HG02759 (cell line): ENCODE measurements around the gene ACO1.

Experiments used
- ATAC-seq: cut with Tn5 transposase; IDR thresholded peaks from one replicate; pipeline ENCODE4 v1.9.1; 2021; ENCODE audit warnings: mild to moderate bottlenecking, moderate library complexity; ENCODE audit not compliant: unreplicated experiment

Gene ACO1

DNA sequence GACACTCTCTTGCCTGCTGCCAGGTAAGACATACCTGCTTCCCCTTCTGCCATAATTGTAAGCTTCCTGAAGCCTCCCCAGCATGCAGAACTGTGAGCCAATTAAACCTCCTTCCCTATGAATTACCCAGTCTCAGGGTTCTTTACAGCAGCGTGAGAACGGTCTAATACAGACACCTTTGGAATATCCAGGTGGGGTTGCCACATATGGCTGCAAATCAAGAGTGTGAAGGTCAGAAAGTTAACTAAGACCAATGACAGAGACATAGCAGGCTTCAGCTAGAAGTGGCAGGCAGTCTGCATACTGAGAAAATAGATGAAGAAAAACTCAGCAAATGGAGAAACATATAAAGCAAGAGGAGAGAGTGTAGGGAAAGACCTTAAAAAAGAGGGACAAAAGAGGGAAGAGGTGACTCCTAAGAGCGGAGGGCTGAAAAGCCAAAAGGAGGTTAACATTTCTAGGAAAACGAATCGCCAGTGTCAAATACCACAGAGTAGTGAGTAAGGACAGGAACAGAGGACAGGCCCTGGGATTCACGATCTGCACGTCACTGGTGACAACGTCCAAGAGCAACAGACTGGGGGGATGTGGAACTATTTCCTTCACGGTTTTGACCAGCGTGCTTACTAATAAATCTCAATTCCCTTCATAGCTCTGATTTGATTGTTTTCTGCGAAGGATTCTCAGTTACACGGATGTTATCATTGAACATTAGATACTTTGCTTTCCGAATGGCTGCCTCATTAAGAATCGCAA, 1.7 kb upstream of the ACO1 start:
- ATAC-seq: no peak

DNA sequence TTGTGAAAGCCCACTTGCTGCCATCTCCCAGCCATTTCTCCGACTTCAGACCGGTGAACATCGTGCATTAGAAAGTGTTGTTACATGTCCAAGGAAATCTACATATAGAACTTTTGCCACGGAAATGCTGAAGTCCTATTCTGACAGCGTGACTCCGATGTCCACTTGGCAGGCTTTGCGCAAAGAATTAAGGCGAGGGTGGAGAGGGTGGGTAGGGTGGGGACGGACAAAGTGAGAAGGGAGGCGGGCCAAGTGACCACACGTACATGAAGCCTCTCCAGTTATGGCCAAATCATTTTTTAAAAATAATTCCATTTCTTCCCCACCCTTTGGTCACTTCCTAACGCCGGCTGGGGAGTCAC, 460 bp upstream of the ACO1 start:
- ATAC-seq: no peak

DNA sequence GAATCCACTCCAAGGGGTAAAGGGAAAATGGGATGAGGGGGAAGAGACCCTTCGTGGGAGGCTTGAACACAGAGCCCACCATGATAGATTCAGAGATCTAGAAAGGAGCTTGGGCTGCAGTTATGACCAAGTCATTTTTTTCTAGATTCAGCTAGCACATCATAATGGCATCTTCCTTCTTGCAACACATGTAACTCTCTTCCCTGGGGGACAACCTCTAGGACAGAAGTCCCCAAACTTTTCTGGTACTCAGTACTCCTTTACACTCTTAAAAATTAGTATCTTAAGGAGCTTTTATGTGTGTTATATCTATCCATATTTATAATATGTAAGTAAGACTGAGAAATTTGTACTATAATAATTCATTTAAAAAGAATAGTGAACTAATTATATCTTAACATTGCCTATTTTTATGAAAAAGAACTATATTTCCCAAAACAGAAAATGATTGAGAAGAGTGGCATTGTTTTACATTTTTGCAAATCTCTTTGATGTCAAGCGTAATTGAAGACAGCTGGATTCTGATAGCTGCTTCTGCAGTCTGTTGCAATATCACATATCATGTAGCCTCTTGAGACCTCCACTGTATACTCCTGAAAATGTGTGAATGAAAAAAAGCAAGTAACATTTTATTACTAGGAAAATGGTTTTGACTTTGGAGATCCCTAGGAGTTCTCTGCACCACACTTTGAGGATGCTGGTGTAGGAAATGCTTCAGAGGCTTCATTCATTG, 875 bp downstream of the ACO1 start:
- no peak for ATAC-seq

DNA sequence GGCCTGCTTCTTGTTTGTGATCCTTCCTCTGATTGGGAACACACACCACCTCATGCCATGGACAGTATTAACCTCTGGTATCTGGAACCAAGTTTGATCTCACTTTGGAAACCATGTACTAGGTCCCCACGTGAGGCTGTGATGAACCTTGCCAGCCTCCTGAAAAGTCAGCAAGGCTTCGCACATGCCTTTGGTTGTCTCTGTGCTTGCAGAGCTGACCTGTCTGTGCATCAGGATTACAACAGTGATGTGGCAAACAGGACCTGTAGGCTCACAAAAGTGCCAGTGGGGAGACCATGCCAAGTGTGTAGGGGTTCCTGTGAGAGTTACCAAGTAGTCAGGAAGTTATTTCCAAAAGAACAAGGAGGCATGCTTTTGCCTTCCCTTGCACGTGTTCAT, 1.4 kb downstream of the ACO1 start:
- no peak for ATAC-seq

DNA sequence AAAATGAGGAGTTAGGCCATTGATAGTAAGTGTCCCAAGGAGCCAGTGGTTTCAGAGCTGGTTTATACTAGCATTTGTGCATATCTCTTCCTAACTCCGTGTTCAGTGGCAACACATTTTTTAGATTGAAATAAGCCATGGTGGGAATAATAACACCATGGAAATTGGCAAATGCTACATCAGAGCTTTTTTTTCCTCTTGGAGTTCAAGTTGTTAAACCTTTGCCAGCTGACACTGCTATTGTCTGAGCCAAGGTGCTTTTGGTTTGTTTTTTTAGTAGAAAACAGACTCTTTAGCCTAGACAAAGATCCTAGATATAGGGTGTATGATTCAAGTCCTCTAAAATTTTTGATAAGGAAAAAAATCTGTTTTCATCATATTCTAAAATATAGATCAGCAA, 2.8 kb downstream of the ACO1 start:
- no peak for ATAC-seq

DNA sequence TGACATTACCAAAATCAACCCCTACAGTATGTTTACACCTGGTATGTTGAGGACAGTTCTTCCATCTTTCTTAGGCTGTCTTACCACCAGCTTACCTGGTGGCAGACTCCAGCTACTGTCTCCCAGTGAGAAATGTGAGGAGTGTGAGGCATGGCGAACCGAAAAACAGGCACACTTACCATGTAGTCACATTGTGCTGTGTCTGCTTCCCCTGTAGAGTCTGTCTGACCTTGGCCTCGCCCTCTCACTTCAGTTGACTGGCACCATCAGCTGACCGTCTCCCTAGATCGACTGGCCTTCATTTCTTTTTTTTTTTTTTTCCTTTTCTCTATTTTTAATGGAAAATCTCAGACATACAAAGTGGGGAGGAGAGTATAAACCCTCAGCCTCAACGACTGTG, 4.9 kb downstream of the ACO1 start:
- ATAC-seq: no peak

DNA sequence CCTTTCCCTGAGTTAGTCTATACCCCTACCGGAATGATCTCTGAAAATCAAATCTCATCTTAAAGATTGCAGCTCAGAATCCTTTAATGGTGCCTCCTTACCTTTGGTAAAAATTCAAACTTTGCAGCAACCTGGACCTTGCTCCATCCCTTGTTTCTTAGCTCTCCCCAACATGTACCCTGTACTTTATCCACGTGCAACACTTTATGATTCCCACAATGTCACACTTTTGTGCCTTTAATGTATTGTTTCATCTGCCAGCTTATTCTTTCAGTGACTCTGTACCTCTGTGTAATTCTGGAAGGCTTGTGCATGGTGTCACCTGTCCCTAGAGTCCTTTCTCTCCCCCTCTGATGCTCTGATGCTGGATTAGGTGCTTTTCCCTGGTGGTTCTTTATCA, 9.5 kb downstream of the ACO1 start:
- no peak for ATAC-seq

DNA sequence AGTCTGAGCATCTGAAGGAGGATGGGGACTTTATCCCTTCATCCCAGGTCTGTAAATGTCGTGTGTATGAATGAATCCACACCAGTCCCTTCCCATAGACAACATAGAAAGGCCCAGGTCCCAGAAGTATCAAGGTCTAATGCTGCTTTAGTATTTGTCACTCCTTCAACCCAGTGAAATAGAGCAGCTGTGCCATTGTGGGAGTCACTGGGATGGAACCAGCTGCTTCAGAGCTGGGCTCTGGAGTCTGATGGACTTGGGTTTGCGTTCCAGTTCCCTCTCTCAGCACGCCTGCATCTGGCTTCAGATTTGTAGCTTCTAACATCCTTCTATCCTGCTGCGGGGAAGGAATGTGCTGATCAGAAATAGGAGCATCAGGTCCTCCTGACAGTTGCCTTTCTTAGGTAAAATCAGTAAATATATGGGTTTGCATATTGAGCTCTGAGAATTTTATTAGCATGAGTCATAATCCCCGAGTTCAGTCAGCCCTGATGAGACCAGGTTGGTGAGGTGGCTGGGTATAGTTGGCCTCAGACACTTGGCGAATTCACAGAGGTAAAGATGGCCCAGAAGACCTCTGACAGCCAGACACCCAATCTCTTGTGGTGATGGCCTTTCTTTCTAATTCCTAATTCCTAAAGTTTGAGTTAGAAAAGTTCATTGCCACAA, 10.1 kb downstream of the ACO1 start:
- no peak for ATAC-seq

DNA sequence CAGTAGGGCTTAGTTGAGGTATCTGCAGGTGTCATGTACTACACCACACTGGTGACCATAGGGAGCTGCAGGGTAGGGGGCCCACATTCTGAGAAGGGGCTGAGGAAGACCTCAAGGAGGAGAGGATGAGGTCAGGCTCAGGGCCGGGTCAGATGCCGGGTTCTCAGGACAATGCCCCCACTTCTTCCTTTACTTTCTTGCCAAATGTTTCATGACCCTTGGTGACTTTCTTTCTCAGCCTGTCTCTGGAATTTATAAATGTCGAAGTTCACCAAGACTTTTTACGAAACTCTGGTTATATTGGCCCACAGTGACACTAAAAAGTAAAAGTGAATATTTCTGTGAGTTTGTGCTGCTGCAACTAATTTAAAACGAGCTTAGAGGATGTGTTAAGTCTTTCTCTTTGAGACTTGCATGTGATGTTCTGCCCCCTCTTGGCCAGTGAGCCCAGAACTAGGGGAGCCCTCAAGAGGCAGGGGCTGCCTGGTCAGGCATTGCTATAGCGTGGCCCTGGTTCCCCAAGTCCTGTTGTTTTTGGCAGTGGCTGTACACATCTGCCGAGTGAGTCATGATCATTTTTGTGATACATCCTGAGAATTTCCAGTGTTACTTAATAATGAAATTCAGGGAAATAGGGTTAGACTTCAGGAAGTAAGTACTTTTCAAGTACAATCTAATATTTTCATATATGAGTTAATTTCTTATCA, 11.2 kb downstream of the ACO1 start:
- ATAC-seq: no peak

DNA sequence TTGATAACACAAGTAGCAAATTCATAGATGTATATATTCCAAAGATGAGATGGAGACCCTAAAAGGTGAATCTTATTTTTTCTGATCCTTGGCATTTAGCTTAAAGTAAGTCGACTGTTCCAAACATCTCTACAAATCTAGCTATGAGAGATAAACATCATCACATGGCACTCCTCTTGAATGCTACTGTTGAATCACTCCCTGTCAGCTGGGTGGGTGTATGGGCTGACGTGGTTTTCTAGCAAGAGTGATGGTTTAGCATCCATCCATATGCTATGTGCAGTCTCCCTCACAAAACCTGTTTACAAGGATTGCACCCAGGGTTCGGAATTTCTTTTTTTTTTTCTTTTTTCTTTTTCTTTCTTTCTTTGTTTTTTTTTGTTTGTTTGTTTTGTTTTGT, 13.8 kb downstream of the ACO1 start:
- no peak for ATAC-seq

DNA sequence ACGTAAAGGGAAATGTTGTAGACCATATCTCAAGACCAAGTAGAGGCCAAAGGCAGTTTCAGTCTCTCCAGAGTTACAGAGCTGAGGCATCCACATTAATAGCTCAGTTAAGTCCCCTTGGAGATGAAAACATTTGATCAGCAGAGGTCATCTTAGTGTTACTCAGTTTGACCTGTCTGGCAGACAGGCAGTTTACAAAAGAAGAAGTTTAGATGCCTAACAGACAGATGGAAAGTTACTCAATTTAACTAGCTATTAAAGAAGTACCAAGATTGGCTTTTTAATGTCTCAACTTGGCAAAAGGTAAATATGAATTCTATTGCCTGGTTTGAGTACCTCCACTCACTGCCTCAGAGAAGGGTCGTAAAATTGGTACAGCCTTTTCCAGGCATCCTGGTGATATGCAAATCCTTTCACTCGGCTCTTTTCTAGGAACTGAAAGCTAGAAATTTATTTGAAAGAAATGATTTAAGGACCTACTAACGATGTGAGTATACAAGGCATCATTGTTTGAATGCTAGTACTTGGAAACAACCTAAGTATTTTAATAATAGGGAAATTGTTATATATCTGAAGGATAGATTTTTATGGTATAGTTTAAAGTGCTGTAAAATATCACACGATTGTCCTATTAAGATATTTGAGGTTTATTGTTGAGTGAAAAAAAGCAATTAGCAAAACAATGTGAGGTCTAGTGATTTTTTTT, 14.8 kb downstream of the ACO1 start:
- ATAC-seq: no peak

DNA sequence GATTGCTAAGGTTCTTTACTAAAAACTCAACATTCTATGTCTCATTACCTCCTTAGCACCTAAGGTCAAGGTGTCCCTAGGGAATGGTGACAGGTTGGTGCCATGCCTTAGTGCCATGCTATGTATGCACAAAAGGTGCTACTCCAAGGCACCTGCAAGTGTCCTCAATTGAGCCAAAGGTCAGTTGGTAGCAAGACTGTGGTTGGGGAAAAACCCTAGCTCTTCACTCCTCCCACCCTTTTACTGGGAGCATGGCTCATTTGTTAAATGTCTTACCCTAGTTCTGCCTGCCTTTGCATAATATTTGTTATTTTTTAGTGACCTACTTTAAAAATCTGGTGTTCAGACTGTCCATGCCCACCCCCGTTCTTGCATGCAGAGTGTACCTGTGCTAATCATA, 17.0 kb downstream of the ACO1 start:
- peak; percentile 72 for ATAC-seq

DNA sequence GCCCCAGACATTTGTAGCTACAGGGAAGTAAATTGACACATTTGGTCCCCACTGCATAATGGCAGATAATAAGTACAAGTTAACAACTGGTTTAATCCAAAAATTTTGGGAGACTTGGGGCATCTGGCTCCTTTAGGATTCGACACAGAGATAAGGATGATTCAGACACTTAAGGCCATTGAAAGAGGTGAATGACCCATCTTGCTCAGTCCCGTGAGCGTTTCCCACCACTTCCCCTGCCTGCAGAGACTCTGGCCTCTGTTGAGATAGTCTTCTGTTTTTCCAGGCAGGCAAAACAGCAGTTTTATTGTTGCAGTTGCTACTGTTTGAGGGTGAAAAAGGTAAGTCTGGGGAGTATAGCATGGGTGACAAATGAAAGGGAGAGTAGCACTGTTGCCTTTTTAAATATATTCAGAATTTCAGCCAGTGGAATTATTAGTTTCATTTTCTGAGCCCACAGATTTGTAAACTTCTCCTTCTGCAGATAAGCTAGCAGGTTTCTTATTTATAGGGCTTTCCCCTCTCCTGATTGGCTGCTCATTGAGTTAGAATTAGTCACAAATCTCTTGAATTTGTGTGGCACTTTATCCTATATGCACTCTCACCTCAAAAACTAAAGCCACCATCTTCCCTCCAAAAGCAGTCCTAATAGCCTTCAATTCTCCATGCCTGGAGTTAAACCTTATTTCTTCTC, 19.3 kb downstream of the ACO1 start:
- no peak for ATAC-seq

DNA sequence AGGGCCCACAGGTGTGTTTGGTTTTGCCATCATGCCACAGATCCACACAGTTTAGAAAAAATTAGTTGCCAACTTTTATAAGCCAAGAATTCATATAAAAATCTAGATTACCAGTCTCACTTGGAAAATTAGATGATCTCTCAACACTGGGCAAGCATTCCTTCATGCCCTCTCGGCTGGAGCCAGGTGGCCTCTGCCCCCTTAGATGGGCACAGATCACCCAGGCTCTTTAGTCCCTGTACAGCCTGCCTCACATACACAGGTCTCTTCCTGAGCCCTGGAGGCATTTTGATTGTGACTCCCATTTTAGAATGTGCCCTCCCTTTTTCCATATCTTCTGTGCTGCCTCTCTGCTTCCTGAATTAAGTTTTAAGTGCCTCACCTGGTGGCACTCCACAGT, 20.0 kb downstream of the ACO1 start:
- ATAC-seq: no peak

DNA sequence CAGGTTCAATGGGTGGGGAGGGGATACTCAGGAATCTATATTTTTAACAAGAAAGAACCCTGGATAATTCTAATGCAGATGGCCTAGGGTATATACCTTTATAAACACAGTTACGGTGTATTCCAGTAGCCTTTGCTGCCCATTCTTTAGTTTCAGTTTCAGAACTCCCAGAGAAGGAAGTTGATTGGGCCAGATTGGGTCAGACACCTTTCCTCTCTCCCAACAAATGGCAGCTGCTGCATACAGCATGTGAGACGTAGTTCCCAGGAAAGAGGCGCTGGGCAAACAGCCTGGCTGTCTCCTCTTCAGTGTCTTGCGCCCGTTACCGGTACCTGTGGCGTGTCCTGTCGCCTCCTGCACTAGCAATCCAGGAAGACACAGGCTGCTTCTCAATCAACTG, 20.4 kb downstream of the ACO1 start:
- no peak for ATAC-seq

DNA sequence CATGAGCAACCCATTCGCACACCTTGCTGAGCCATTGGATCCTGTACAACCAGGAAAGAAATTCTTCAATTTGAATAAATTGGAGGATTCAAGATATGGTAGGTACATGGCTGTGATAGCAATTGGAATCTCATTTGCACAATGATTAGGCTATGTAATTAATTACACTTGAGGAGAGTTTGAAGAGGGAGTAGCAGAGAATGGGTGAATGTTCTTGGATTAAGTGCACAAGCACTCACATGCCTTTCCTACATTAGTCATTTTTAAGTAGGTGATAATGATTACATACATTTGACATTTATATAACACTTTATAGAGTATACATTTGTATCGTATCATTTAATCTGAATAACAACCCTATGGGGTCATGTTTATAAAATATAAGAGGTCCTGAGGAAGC, 21.1 kb downstream of the ACO1 start:
- ATAC-seq: no peak

DNA sequence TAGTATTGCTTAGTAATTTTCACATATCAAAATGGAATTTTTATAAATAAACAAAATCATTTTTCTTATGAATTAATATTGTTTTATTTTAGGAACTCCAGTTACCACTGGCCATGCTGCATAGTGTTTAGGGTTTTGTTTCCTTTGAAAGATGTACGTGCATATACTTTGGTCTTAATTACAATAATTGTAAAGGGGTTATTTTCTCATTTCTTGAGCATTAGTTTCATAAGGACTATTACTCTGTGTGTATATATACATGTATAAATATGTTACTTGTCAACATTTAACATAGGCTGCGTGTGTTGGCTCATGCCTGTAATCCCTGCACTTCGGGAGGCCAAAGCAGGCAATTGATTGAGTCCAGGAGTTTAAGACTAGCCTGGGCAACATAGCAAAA, 21.6 kb downstream of the ACO1 start:
- ATAC-seq: no peak

DNA sequence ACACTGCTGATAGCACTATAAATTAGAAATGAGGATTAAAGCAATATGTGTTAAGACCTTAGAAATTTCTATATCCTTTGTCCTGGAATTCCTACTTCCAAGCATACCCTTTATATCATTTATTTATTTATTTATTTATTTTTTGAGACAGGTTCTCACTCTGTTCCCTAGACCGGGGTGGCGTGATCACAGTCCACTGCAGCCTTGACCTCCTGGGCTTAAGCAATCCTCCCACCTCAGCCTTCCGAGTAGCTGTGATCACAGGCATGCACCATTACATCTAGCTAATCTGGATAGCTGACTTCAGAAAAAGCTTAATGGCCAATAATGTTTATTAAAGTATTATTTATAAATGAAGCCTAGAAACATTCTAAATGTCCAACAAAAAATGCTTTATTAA, 27.3 kb downstream of the ACO1 start:
- no peak for ATAC-seq

DNA sequence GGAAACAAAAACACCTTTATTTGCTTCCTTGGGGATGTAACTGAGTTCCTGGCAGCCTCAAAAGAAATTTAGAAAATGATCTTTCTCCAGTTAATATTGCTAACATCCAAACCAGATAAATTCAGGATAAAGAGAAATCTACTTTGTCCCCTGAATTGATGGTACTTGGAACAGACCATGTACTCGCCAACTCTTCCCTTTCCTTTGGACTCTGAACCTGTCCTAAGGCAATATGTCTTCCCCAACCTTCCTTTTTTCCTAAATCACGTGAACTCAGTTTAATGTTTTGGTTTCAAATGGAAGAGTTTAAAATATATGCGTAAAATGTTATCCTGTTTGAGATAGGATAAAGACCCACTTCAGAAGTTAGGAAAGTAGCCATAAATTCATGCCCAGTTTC, 28.0 kb downstream of the ACO1 start:
- ATAC-seq: no peak

DNA sequence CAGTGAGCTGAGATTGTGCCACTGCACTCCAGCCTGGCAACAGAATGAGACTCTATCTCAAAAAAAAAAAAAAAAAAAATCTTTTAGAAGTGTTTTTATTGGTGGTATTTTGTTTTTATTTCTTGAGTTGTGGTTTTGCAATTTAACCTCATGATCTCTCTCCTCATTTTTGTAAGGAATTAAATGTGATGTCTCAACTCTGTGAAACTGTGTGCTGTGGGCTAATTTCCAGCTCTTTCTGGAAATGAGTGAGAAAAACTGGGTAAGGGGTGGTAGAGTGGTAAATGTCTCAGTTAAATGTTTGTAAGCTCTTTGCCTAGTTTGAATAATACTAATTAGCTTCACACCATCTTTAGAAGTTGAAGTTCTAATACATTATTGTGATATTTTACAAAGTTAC, 29.0 kb downstream of the ACO1 start:
- ATAC-seq: no peak
